PC-9 (cell line): ENCODE measurements around the gene TTC28. TPM values are rescaled to one million over a fixed set of nuclear protein-coding genes. Genes with fewer than 3 reads are reported as not detected.

Source experiments
- BruUV-seq: library from RNA; stranded (reverse); fragments of 400-500 nt; replicated peaks from 2 replicates; lab custom pipeline; 2021; lab: Mats Ljungman, UMichigan
- CTCF ChIA-PET: fragments of 300-600 bp; sonication (Branson Sonifier 250); formaldehyde crosslinking; loops from one replicate; lab custom pipeline; 2022; ENCODE audit warnings: antibody characterized with exemption; lab: Charles Lee
- POLR2A ChIA-PET: fragments of 300-600 bp; sonication (Branson Sonifier 250); formaldehyde crosslinking; loops from one replicate; lab custom pipeline; 2022; ENCODE audit warnings: antibody characterized with exemption; ENCODE audit not compliant: unreplicated experiment; lab: Charles Lee
- DNase-seq, 2 experiments: peaks; one replicate each; pipeline versions ENCODE4 v3.0.0 to v3.0.0-alpha.2; 2015 to 2022; ENCODE audit warnings: mixed read lengths in 1 of 2
- H2AFZ ChIP-seq: fragments of 200-600 bp; sonication (generic); 2 replicates; pipeline ENCODE4 v1.8.1; 2017; ENCODE audit warnings: antibody characterized with exemption
- H3F3A ChIP-seq: fragments of 200-600 bp; sonication (generic); 2 replicates; pipeline ENCODE4 v1.8.1; 2017; ENCODE audit warnings: antibody characterized with exemption, mild to moderate bottlenecking, low read depth; ENCODE audit not compliant: insufficient read depth
- H3K27ac ChIP-seq: fragments of 200-600 bp; sonication (generic); 2 replicates; pipeline ENCODE4 v1.6.1; 2016; ENCODE audit warnings: mixed run types
- H3K27me3 ChIP-seq: fragments of 200-600 bp; sonication (generic); 2 replicates; pipeline ENCODE4 v1.6.1; 2016; ENCODE audit warnings: low read depth, mixed run types; ENCODE audit not compliant: insufficient read depth
- H3K36me3 ChIP-seq: fragments of 200-600 bp; sonication (generic); 2 replicates; pipeline ENCODE4 v1.6.1; 2016; ENCODE audit warnings: low read depth, mixed run types
- H3K4me1 ChIP-seq: fragments of 200-600 bp; sonication (generic); replicated peaks from 2 replicates; pipeline ENCODE4 v1.6.1; 2016; ENCODE audit warnings: mixed run types; ENCODE audit not compliant: insufficient read depth
- H3K4me2 ChIP-seq: fragments of 200-600 bp; sonication (generic); 2 replicates; pipeline ENCODE4 v1.6.1; 2017; ENCODE audit warnings: mixed run types
- H3K4me3 ChIP-seq: fragments of 200-600 bp; sonication (generic); 2 replicates; pipeline ENCODE4 v1.6.1; 2016; ENCODE audit warnings: mixed run types
- H3K79me2 ChIP-seq: fragments of 200-600 bp; sonication (generic); 2 replicates; pipeline ENCODE4 v1.6.1; 2017; ENCODE audit warnings: low read depth, mixed run types
- H3K9me2 ChIP-seq: fragments of 200-600 bp; sonication (generic); 2 replicates; pipeline ENCODE4 v1.8.1; 2017; ENCODE audit warnings: mild to moderate bottlenecking; ENCODE audit not compliant: insufficient read depth
- H3K9me3 ChIP-seq: fragments of 200-600 bp; sonication (generic); 2 replicates; pipeline ENCODE4 v1.8.1; 2016; ENCODE audit warnings: low read depth; ENCODE audit not compliant: insufficient read depth
- H4K20me1 ChIP-seq: fragments of 200-600 bp; sonication (generic); 2 replicates; pipeline ENCODE4 v1.8.1; 2017; ENCODE audit not compliant: insufficient read depth
- EZH2 ChIP-seq: fragments of 200-600 bp; sonication (generic); IDR thresholded peaks from 2 replicates; pipeline ENCODE4 v1.8.0; 2017; ENCODE audit warnings: antibody characterized with exemption, low read depth
- intact Hi-C: fragments of 100-400 bp; cut with micrococcal nuclease; formaldehyde crosslinking; loops from one replicate; pipeline ENCODE4 v1.10.0; 2022; ENCODE audit not compliant: unreplicated experiment
- total RNA-seq: library from RNA; stranded (reverse); gene quantifications from 2 replicates; pipeline ENCODE4 v1.2.3, GENCODE V29; 2021
- TF ChIP-seq, protein P1 (sequence below): fragments of 200-600 bp; sonication (generic); conservative IDR thresholded peaks from 2 replicates; pipeline ENCODE4 v1.6.1; 2017; ENCODE audit warnings: mixed run types, antibody characterized with exemption, mild to moderate bottlenecking, moderate library complexity

The TTC28 gene
- total RNA-seq, 1 experiment from 2014 or later = 6.7 TPM

DNA sequence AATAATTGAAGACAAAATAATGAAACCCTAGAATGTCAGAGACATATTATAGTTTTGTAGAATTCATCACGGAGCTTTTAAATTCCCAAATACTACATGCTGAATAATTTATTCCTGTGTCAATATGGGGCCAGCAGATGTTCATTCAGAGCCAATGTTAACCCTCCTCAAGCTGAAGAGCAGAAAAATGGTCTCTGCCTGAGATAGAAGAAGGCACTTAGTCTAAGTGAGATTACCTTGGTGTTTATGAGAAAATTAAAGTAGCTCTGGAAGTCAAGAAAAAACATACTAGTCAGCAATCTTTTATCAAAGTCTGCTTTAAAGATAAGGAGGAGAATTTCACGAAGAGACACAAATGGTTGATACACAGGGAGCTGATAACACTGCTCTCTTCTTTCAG is 328.2 kb downstream of the TTC28 start:
- intact Hi-C loops = no loop called here
- no TSS peak for BruUV-seq
- no peaks in the 10 kb centered on the region for H3K4me1 ChIP-seq
- H4K20me1 ChIP-seq = no peaks in the 10 kb centered on the region
- no peaks in the 10 kb centered on the region for H3F3A ChIP-seq
- H3K27ac ChIP-seq = no peak overlapping the region
- H3K79me2 ChIP-seq = no peaks in the 10 kb centered on the region
- no peaks in the 10 kb centered on the region for H3K9me2 ChIP-seq
- no peak overlapping the region for H3K4me3 ChIP-seq
- no peaks in the 10 kb centered on the region for H3K27me3 ChIP-seq
- no peak overlapping the region for H3K4me2 ChIP-seq
- POLR2A ChIA-PET = no interaction called here
- no peak for TF ChIP-seq EZH2
- TF ChIP-seq, protein P1, sequence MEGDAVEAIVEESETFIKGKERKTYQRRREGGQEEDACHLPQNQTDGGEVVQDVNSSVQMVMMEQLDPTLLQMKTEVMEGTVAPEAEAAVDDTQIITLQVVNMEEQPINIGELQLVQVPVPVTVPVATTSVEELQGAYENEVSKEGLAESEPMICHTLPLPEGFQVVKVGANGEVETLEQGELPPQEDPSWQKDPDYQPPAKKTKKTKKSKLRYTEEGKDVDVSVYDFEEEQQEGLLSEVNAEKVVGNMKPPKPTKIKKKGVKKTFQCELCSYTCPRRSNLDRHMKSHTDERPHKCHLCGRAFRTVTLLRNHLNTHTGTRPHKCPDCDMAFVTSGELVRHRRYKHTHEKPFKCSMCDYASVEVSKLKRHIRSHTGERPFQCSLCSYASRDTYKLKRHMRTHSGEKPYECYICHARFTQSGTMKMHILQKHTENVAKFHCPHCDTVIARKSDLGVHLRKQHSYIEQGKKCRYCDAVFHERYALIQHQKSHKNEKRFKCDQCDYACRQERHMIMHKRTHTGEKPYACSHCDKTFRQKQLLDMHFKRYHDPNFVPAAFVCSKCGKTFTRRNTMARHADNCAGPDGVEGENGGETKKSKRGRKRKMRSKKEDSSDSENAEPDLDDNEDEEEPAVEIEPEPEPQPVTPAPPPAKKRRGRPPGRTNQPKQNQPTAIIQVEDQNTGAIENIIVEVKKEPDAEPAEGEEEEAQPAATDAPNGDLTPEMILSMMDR = no peak
- H3K36me3 ChIP-seq = no peaks in the 10 kb centered on the region
- no peak overlapping the region for H2AFZ ChIP-seq
- no peak for DNase-seq
- no peaks in the 10 kb centered on the region for H3K9me3 ChIP-seq
- CTCF ChIA-PET = no interaction called here

DNA sequence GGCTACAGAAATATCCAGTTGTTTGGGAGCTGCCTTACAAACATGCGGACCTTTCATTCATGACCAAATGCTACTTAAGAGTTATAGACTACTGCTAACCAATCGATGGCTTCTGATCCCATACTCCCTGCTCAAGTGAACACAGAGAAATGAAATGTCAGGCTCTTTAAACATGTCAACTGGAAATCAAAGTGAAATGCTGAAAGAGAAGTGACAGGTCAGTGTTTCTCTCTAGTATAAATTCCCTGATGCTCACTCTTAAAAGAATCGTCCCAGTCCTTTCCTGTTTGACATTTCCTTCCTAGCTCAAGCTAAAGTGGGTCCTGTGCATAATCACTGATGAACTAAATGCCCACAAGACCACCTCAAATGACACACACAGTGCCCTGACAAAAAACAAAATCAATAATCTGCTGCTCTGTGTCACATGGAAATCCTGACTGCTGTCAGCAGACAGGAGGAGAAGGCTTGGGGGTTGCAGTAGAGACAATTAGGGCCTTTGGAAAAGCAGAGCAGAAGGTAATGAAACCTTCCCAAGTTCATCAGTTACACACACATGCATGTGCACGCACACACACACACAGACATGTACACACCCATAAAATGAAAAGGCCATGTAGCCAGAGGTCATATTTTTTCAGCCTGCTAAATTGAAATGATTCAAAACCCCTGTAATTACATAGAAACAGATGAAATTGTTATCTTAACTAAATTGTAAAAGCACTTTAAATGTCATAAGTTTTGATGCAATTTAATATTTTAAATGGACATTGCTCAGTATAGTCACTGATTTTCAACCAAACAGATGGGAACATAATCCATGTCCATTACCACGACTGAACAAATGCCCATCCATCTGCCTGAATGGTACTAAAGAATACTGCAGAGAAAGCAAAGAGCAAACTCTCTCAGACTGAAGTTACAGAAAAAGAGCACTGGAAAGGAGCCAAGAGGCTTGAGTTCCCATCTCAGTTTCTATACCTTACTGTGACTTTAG is 330.7 kb downstream of the TTC28 start:
- TF ChIP-seq, protein P1 = no peak
- TF ChIP-seq EZH2 = no peak
- no peak for DNase-seq
- BruUV-seq = no TSS peak

DNA sequence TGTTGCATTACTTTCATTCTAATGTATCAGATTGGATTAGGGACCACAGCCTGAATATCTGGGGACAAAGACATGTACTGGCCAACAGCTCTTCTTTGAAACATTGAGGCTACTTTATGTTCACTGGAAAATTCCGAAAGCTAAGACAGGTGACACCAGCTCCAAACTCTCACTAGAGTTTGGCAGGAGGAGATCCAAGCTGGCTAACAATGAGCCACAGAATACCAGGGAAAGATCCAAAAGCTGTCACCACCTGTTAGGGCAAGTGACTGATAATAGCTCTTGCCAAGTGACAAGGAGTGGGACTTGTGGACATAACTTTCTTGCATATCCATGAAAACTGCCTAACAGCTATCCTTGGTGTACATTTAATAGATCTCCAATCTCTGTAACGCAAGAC is 333.3 kb downstream of the TTC28 start:
- no peak for DNase-seq
- Histone ChIP-seq H3K27ac (no peak overlapping the region), H3K4me2 (no peak overlapping the region), H3K9me2 (no peaks in the 10 kb centered on the region), H3K4me3 (no peak overlapping the region), H3F3A (no peaks in the 10 kb centered on the region; the same call in 1 of the 2 replicates), H3K36me3 (no peaks in the 10 kb centered on the region), H3K27me3 (no peaks in the 10 kb centered on the region), H2AFZ (no peak overlapping the region), H4K20me1 (no peaks in the 10 kb centered on the region), H3K79me2 (no peaks in the 10 kb centered on the region), H3K9me3 (no peaks in the 10 kb centered on the region), H3K4me1 (no peaks in the 10 kb centered on the region)
- intact Hi-C loops = no loop called here
- no TSS peak for BruUV-seq
- TF ChIP-seq, protein P1 = no peak
- TF ChIP-seq EZH2 = no peak
- ChIA-PET CTCF (no interaction called here), POLR2A (interaction anchor here (0.6 kb wide), 1 partner anchor 19 kb away, joined by 3 read pairs; no protein-coding TSS in a partner anchor)

More for the DNA sequence above, 330.7 kb downstream of the TTC28 start:
- no peak overlapping the region for H3K4me2 ChIP-seq
- no peaks in the 10 kb centered on the region for H3K36me3 ChIP-seq
- H3K9me3 ChIP-seq = no peaks in the 10 kb centered on the region
- no peaks in the 10 kb centered on the region for H3K9me2 ChIP-seq
- no peaks in the 10 kb centered on the region for H4K20me1 ChIP-seq
- no peak overlapping the region for H2AFZ ChIP-seq
- H3K79me2 ChIP-seq = no peaks in the 10 kb centered on the region
- intact Hi-C loops = no loop called here
- ChIA-PET CTCF (interaction anchor here (0.5 kb wide), 1 partner anchor 511 kb away, joined by 16 read pairs; no protein-coding TSS in a partner anchor), POLR2A (no interaction called here)
- H3F3A ChIP-seq = no peaks in the 10 kb centered on the region; the same call in 1 of the 2 replicates
- no peak overlapping the region for H3K27ac ChIP-seq
- no peak overlapping the region for H3K4me3 ChIP-seq
- H3K27me3 ChIP-seq = no peaks in the 10 kb centered on the region
- no peaks in the 10 kb centered on the region for H3K4me1 ChIP-seq
